HG03457 (cell line): ENCODE data around the gene NUDCD3.
"Not testable (repeated sequence)": the region's sequence is repeated elsewhere in the genome, so short reads cannot be mapped to it uniquely, and the experiment has no call there.

Experiments
- ATAC-seq: cut with Tn5 transposase; IDR thresholded peaks from one replicate; pipeline ENCODE4 v1.9.1; 2021; ENCODE audit warnings: moderate number of reproducible peaks; ENCODE audit not compliant: unreplicated experiment

Gene NUDCD3

GRCh38 chr7:44518761-44519160 lies 28.3 kb upstream of the NUDCD3 start:
- no peak for ATAC-seq

GRCh38 chr7:44517175-44517574 lies 26.7 kb upstream of the NUDCD3 start:
- ATAC-seq = no peak

GRCh38 chr7:44515590-44516268 lies 25.3 kb upstream of the NUDCD3 start:
- no peak for ATAC-seq

- ATAC-seq = no peak
Measured at GRCh38 chr7:44512736-44513135, 22.3 kb upstream of the NUDCD3 start.

GRCh38 chr7:44511863-44512468 lies 21.5 kb upstream of the NUDCD3 start:
- no peak for ATAC-seq

GRCh38 chr7:44511236-44511635 lies 20.8 kb upstream of the NUDCD3 start:
- no peak for ATAC-seq

GRCh38 chr7:44508328-44509030 lies 18.0 kb upstream of the NUDCD3 start:
- ATAC-seq = no peak

GRCh38 chr7:44506592-44507288 lies 16.3 kb upstream of the NUDCD3 start:
- not testable (repeated sequence) for ATAC-seq

GRCh38 chr7:44505595-44505994 lies 15.1 kb upstream of the NUDCD3 start:
- ATAC-seq = no peak

- ATAC-seq = no peak
Measured at GRCh38 chr7:44498230-44498954, 7.9 kb upstream of the NUDCD3 start.

- ATAC-seq = no peak
Measured at GRCh38 chr7:44497155-44498027, 6.9 kb upstream of the NUDCD3 start.

GRCh38 chr7:44496385-44496784 lies 5.9 kb upstream of the NUDCD3 start:
- ATAC-seq = no peak

GRCh38 chr7:44494960-44495359 lies 4.5 kb upstream of the NUDCD3 start:
- no peak for ATAC-seq

- ATAC-seq = no peak
Measured at GRCh38 chr7:44491229-44491628, 771 bp upstream of the NUDCD3 start.

- ATAC-seq = peak; percentile 8
Measured at GRCh38 chr7:44489955-44490350, 505 bp downstream of the NUDCD3 start.

- no peak for ATAC-seq
Measured at GRCh38 chr7:44488955-44489354, 1.5 kb downstream of the NUDCD3 start.

GRCh38 chr7:44486693-44487092 lies 3.8 kb downstream of the NUDCD3 start:
- no peak for ATAC-seq

GRCh38 chr7:44486001-44486400 lies 4.5 kb downstream of the NUDCD3 start:
- ATAC-seq = no peak

GRCh38 chr7:44484482-44485313 lies 5.8 kb downstream of the NUDCD3 start:
- ATAC-seq = no peak
